Psoas muscle (tissue), 8 donors: Measurements from ENCODE around the gene SPTBN4. TPM values are rescaled to one million over a fixed set of nuclear protein-coding genes. Genes with fewer than 3 reads are reported as not detected.

Experiments used
- ATAC-seq, 4 donors: fragments of 200-7000 bp; cut with Tn5 transposase; one replicate each; pipeline ENCODE4 v1.9.1; 2020; ENCODE audit warnings: moderate library complexity in 3 of 4, mild to moderate bottlenecking in 2 of 4
- DNase-seq, 2 donors: peaks; one replicate each; pipeline ENCODE4 v3.0.0-alpha.2; 2020
- H3K27ac ChIP-seq: fragments of 200-600 bp; one replicate; pipeline ENCODE4 v1.8.0; 2022
- H3K27me3 ChIP-seq, 3 donors: fragments of 200-600 bp in 1 of 3; one replicate each; pipeline versions ENCODE4 v1.6.1 to v1.8.0; 2013 to 2022; ENCODE audit warnings: low read length in 2 of 3, mild to moderate bottlenecking in 2 of 3, moderate library complexity in 1 of 3; ENCODE audit not compliant: insufficient read depth in 3 of 3
- H3K36me3 ChIP-seq, 2 donors: fragments of 200-600 bp in 1 of 2; one replicate each; pipeline versions ENCODE4 v1.6.1 to v1.8.0; 2013 to 2022; ENCODE audit warnings: low read depth in 1 of 2, mild to moderate bottlenecking in 1 of 2, moderate library complexity in 1 of 2; ENCODE audit not compliant: insufficient read depth in 1 of 2
- H3K4me1 ChIP-seq: fragments of 200-600 bp; one replicate; pipeline ENCODE4 v1.8.0; 2022
- H3K4me3 ChIP-seq: fragments of 200-600 bp; one replicate; pipeline ENCODE4 v1.8.0; 2022; ENCODE audit warnings: mild to moderate bottlenecking
- H3K9me3 ChIP-seq: fragments of 200-600 bp; one replicate; pipeline ENCODE4 v1.8.0; 2022
- WGBS, 3 donors: extraction: QIAGEN DNeasy Blood & Tissue Kit; methylation state at CpG; one replicate each; pipeline versions ENCODE4 v1.1.6 to v1.1.7; 2013; 5-methylcytosine and 5-hydroxymethylcytosine counted together
- intact Hi-C, 2 donors: fragments of 100-400 bp; cut with DNase I; formaldehyde crosslinking; loops; one replicate each; pipeline versions ENCODE4 v1.11.0 to v1.14.2; 2022
- polyA plus RNA-seq, 3 donors: library from polyadenylated mRNA; stranded (reverse); fragments of 200-250 nt; gene quantifications; one replicate each; pipeline ENCODE4 v1.2.3, GENCODE V29; 2013
- total RNA-seq, 4 donors: library from RNA; stranded (reverse); fragmentation: NEBNext Ultra II Directional in 2 of 4; extraction: Animal tissue kit (Norgen Biotek cat#: 25700) in 2 of 4; gene quantifications; one replicate each; pipeline versions ENCODE4 v1.2.1 to v1.2.4, GENCODE V29; 2021 to 2023
- TF ChIP-seq, protein P1 (sequence below): fragments of 200-600 bp; IDR thresholded peaks from one replicate; pipeline ENCODE4 v1.8.0; 2022; ENCODE audit warnings: antibody characterized with exemption
- donor health status: healthy with polysubstance abuse.
- donor health status: DM: no; HTN: no; CAD: no; lungs with moderate emphysema.
- donor health status: Bipolar disorder and iron deficiency.
- donor health status: healthy.
- donor health status: DM: yes; HTN: yes; CAD: no.
- donor health status: DM: no; HTN: no; CAD: no.
- donor health status: DM: no; HTN: no; CAD: no.
- donor health status: DM: yes; HTN: yes; CAD: no.

The SPTBN4 gene
- total and polyA plus RNA-seq, 7 donors: 0.66 to 4.7 (median 2.8) TPM

DNA sequence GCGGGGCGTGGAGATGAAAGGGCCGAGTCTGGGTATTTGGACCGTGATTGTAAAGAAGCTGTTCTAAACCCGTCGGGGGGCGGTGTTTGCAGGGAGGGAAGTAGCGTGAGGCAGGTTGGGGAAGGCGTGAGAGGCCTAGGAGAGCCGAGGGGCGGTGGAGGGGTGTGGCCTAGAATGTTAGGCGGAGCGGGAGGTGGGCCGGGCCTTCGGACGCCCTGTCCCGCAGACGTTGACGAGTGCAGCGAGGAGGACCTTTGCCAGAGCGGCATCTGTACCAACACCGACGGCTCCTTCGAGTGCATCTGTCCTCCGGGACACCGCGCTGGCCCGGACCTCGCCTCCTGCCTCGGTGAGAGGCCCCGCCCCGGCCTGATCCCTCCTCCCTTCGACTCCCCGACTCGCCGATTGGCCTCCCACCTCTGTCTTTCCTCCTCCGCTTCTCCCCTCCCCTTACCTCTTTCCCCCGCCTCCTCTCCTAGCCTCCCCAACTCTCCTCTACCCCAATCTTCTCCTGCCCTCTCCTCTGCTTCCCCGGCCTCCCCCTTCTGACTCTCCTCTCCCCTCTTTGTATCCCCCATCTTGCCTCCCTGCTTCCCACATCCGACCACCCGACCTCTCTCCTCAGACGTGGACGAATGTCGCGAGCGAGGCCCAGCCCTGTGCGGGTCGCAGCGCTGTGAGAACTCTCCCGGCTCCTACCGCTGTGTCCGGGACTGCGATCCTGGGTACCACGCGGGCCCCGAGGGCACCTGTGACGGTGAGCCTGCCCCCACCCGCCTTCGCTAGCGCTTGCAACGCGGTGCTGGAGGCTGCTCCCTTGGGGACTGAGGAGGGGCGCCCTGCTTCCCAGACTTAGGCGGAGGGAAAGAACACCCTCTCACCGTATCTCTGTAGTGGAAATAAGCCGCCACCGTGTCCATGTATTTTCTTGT lies 147.2 kb downstream of the SPTBN4 start:
- peak; percentile 69 to 80 for DNase-seq
- intact Hi-C loops: no loop called here
- Histone ChIP-seq H3K27ac (no peak overlapping the region), H3K4me1 (peaks cover 6% of the 10 kb centered on the region), H3K36me3 (no peaks in the 10 kb centered on the region), H3K4me3 (peak overlapping the region; percentile 58), H3K9me3 (no peaks in the 10 kb centered on the region), H3K27me3 (no peaks in the 10 kb centered on the region)
- WGBS, 3 donors: 59 to 74% (median 67%) methylated on average over 54 to 67 of the region's 67 CpGs
- TF ChIP-seq, protein P1, sequence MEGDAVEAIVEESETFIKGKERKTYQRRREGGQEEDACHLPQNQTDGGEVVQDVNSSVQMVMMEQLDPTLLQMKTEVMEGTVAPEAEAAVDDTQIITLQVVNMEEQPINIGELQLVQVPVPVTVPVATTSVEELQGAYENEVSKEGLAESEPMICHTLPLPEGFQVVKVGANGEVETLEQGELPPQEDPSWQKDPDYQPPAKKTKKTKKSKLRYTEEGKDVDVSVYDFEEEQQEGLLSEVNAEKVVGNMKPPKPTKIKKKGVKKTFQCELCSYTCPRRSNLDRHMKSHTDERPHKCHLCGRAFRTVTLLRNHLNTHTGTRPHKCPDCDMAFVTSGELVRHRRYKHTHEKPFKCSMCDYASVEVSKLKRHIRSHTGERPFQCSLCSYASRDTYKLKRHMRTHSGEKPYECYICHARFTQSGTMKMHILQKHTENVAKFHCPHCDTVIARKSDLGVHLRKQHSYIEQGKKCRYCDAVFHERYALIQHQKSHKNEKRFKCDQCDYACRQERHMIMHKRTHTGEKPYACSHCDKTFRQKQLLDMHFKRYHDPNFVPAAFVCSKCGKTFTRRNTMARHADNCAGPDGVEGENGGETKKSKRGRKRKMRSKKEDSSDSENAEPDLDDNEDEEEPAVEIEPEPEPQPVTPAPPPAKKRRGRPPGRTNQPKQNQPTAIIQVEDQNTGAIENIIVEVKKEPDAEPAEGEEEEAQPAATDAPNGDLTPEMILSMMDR: no peak
- no peak for ATAC-seq

DNA sequence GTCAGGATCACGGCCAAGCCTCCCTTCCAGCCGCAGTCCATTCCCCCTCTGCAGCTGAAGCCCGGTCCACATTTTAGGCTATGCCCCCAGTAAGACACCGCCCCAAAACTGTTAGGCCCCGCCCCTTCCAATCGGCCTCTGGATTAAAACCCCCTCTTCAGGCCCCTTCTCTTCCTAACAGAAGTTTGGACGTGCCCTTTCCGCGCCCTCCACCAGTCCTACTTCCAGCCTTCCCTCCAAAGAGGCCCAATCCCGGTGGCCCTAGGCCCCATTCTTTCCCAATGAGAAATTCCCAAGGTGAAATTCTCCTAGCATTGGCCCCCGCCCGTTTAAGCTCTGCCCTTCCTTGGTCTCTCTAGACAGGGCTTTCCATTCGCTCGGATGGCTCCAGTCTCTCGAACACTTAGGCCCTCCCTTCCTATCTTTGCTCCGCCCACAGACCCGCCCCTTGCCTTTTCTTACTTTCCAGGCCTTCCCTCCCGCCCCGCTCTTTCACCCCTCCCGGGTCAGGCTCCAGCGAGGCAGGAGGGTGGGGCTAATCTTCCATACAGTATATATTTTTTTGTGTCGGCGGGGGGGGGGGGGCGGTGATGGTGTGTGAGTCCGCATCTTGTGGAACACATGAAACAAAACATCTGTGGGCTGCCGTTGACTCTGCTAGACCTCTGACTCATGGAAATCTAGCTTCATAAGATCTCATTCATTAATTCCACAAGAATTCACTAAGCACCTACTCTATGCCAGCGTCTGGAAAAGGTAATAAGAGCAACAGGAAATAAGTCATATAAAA lies 148.0 kb downstream of the SPTBN4 start:
- intact Hi-C loops: no loop called here
- peak; percentile 81 to 84 for DNase-seq
- ATAC-seq: no peak
- Histone ChIP-seq H3K4me1 (peaks cover 6% of the 10 kb centered on the region), H3K27me3 (no peaks in the 10 kb centered on the region), H3K36me3 (no peaks in the 10 kb centered on the region), H3K4me3 (peak overlapping the region; percentile 58), H3K9me3 (no peaks in the 10 kb centered on the region), H3K27ac (no peak overlapping the region)
- TF ChIP-seq, protein P1: no peak
- 53 to 56% (median 55%) methylated on average over 27 of the region's 27 CpGs for WGBS, 3 donors

DNA sequence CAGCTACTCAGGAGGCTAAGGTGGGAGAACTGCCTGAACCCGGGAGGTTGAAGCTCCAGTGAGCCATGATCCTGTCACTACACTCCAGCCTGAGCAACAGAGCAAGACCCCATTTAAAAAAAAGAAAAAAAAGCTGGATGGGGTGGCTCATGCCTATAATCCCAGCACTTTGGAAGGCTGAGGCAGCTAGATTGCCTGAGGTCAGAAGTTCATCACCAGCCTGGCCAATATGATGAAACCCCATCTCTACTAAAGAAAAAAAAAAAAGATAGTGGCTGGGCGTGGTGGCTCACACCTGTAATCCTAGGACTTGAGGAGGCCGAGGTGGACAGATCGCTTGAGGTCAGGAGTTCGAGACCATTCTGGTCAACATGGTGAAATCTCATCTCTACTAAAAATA lies 149.4 kb downstream of the SPTBN4 start:
- H3K4me1 ChIP-seq: no peaks in the 10 kb centered on the region
- peaks cover 0 to 5% of the 10 kb centered on the region in 2 donors for H3K36me3 ChIP-seq
- intact Hi-C loops: no loop called here
- DNase-seq: no peak
- H3K27me3 ChIP-seq: no peaks in the 10 kb centered on the region
- H3K4me3 ChIP-seq: no peak overlapping the region
- TF ChIP-seq, protein P1: no peak
- no peak for ATAC-seq
- no peak overlapping the region for H3K27ac ChIP-seq
- WGBS, 3 donors: 80 to 94% (median 86%) methylated on average over 5 of the region's 5 CpGs
- no peaks in the 10 kb centered on the region for H3K9me3 ChIP-seq

DNA sequence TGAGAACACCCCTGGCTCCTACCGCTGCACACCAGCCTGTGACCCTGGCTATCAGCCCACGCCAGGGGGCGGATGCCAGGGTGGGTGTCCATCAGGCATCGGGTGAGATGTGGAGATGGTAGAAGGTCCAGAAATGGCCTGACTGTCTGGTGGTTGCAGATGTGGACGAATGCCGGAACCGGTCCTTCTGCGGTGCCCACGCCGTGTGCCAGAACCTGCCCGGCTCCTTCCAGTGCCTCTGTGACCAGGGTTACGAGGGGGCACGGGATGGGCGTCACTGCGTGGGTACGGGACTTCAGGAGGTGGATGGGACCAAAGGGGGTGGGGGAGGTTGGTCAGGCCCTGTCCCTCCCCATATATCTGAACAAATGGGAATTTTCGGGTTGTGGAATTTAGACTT lies 150.1 kb downstream of the SPTBN4 start:
- WGBS, 3 donors: 90 to 92% (median 91%) methylated on average over 17 of the region's 17 CpGs
- no peak overlapping the region for H3K4me3 ChIP-seq
- TF ChIP-seq, protein P1: no peak
- no peaks in the 10 kb centered on the region for H3K9me3 ChIP-seq
- no peak for ATAC-seq
- H3K36me3 ChIP-seq: peaks cover 0 to 7% of the 10 kb centered on the region in 2 donors
- DNase-seq: no peak
- H3K4me1 ChIP-seq: no peaks in the 10 kb centered on the region
- no peak overlapping the region for H3K27ac ChIP-seq
- H3K27me3 ChIP-seq: no peaks in the 10 kb centered on the region
- intact Hi-C loops: no loop called here
